Activated T-cell treated with anti-CD3 and anti-CD28 coated beads for 48 hours (primary cell): Measurements from ENCODE around the gene ZPBP2.
"Not testable (repeated sequence)": the region's sequence is repeated elsewhere in the genome, so short reads cannot be mapped to it uniquely, and the experiment has no call there.

Experiments used
- DNase-seq: peaks from one replicate; pipeline ENCODE4 v3.0.0-alpha.2; 2020; ENCODE audit warnings: low read depth

The ZPBP2 gene

GRCh38 chr17:39855911-39856649, 11.9 kb upstream of the ZPBP2 start:
- DNase-seq = not testable (repeated sequence)

DNA sequence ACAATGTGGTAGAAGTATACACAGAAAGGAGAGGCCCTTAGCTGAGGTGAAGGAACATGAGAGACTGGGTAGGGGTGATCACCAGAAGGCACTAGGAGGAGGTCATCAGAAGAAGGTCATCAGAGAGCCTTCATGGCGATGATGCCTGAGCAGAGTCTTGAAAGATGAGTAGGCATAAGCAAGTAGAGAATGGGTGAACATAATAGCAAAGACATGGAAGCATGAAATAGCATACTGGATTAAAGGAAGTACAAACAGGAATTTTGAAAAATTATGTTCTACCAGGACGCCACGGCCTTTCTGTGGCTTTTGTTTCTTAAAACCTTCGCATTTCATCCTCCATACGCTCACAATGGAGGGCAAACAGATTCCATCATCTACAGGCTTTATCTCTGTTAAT, 6.8 kb upstream of the ZPBP2 start:
- DNase-seq = no peak

DNA sequence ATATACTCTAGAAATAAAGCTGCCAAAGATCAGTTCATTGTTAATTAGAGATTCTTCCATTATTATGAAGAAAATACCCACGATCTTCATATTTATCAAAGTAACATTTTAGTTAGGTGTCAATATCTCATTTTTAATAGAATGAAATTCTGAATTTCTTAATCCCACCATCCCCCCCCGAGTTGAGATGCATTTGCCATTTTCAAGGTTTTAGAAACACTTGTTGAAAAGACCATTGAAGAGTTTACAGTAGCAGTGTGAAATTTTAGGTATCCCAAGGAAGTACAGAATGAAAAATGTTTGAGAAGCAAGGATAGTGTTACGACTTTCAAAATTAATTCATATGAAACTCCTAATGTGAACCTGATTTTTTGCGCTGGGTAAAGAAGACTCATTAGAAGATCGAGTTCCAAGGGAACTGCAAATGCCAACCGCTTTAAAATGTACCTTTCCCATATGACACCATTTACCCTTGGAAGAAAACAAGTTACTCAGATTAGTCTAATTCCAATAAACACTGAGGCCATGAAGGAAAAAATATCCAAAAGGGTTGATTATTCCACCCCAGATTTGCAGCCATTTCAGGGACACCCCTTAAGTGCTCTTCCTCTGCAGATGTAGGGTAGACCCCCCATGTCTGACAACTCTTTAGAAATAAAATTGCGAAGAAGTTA, 4.6 kb upstream of the ZPBP2 start:
- no peak for DNase-seq

- peak; percentile 86 for DNase-seq
Measured at GRCh38 chr17:39863918-39864746, 3.9 kb upstream of the ZPBP2 start, which contains the start of gene IKZF3. Gene IKZF3, minus strand, starts transcription at chr17:39864312. Its CDS starts 186 bp downstream, at chr17:39864126.

- DNase-seq = no peak
Measured at GRCh38 chr17:39866013-39866730, 1.8 kb upstream of the ZPBP2 start.

DNA sequence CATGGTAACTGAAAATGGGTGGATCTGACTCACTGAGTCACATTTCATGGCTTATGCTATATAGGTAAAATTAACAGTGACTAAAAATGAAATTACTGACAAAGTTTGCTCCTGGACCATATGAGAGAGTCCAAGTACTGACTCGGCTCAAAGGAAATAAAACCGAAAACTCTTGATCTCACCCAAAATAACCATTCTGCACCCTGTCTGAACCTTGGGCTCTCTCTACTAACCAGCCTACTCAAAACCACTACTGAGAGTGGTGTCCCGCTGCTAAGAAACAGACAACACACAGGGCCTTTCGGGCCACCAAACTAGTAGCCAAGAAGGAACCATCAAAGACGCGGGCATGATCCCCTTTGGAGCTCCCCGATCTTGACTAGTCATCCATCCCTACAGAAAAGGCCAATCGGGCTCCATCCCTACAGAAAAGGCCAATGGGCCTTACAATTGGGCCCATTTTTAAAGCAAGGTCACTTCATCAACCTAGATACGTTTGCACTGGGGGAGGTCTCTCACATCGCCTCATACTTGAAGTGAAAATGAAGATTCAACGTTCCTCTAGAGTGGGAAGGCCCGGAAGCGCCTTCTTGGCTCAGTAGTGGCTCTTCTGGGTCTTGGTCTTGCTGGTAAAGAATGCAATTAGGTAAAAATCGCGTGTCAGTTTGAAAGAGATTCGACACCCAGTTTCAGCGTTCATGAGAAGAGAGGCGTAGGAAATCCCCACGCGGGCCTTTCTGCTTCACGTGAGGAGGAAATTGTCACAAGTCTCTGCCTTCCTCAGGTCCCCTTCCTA, 720 bp upstream of the ZPBP2 start:
- DNase-seq = peak; percentile 46

- DNase-seq = no peak
Measured at GRCh38 chr17:39868554-39868942, 546 bp downstream of the ZPBP2 start.

- DNase-seq = no peak
Measured at GRCh38 chr17:39870776-39871175, 2.8 kb downstream of the ZPBP2 start.

GRCh38 chr17:39871801-39872200, 3.8 kb downstream of the ZPBP2 start:
- DNase-seq = no peak

DNA sequence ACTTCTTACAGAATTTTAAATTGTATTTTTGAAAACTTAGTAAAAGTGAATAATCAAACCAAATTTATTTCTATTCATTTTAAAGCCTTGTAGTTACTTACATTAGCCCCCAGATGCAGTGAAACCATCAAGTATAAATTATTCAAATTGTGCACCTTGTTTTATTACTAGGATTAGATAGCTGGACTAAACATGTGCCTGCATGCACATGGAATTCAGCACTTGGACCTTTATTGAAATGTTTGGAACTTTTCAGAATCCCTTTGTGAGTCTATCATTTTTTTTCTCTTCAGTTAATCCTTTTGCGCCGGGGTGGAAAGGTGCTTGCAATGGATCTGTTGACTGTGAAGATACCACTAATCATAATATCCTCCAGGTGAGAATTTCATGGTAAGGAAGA, 4.7 kb downstream of the ZPBP2 start:
- no peak for DNase-seq

GRCh38 chr17:39886102-39886501, 18.1 kb downstream of the ZPBP2 start:
- DNase-seq = not testable (repeated sequence)

DNA sequence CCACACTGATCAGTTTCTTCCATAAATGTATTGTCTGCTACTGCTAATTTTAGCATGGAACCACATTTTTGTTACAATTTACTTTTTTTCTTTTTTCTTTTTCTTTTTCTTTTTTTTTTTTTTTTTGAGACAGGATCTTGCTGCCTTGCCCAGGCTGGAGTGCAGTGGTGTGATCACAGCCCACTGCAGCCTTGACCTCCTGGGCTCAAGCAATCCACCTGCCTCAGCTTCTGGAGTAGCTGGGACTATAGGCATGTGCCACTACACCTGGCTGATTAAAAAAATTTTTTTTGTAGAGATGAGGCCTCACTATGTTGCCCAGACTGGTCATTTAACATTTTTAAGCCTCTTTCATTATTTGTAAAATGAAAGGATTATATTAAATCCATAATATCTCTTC, 19.1 kb downstream of the ZPBP2 start:
- DNase-seq = no peak

DNA sequence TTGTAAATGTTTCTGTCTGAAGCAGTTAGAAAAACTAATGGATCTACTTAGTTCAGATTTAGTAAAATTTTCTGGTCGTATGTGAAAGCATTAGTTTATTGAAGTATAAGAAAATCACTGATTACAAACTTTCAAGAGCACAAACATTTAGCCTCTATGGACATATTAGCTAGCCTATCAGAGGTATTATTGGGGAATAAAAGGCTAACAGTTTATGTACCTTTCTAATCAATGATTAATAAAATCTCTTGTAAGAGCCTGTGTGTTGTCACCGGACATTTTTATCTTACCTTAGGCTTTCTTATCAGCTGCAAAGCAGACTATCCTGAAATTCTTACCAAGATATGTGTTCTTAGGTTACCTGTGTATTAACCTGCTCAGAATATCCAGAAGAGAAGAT, 21.2 kb downstream of the ZPBP2 start:
- no peak for DNase-seq

- DNase-seq = no peak
Measured at GRCh38 chr17:39894681-39895376, 26.8 kb downstream of the ZPBP2 start.

DNA sequence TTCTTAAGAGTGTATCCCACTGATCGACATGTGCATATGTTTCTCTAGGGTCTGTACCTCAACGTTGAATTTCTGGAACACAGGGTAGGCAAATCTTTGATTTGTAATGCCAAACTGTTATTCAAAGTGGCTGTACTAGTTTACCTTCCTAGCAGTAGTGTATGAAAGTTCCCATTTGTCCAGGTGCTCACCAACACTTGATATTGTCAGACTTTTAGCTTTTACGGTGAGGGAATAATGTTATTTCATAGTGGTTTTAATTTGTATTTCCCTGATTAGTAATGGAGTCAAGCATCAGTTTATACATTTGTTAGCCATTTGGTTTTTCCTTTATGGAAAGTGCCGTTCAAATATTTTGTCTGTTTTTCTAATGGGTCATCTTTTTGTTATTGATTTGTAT, 30.1 kb downstream of the ZPBP2 start:
- no peak for DNase-seq

- DNase-seq = no peak
Measured at GRCh38 chr17:39899215-39899614, 31.2 kb downstream of the ZPBP2 start.

DNA sequence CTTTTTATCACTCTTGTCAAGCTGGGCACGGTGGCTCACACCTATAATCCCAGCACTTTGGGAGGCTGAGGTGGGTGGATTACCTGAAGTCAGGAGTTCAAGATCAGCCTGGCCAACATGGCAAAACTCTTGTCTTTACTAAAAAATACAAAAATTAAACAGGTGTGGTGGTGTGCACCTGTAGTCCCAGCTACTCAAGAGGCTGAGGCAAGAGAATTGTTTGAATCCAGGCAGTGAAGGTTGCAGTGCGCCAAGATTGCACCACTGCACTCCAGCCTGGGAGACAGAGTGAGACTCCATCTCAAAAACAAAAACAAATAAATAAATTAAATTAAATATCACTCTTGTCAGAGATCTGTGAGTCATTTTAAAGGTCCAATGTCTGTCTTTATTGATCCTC, 34.0 kb downstream of the ZPBP2 start:
- not testable (repeated sequence) for DNase-seq

- DNase-seq = no peak
Measured at GRCh38 chr17:39903158-39903884, 35.3 kb downstream of the ZPBP2 start.

DNA sequence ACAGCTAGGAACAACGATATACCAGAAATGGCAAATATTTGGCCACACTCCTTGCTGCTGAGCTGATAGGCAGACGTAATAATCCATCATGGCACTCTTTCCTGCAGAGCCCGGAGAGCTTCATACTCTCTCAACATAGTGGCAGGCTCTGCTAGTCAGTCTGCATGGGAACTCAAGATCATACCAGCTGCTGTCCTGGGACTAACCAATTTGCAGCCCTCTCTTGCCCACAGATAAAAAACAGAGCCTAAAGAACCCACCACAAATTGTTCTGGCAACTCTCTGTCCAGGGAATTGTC, 36.9 kb downstream of the ZPBP2 start:
- DNase-seq = no peak

DNA sequence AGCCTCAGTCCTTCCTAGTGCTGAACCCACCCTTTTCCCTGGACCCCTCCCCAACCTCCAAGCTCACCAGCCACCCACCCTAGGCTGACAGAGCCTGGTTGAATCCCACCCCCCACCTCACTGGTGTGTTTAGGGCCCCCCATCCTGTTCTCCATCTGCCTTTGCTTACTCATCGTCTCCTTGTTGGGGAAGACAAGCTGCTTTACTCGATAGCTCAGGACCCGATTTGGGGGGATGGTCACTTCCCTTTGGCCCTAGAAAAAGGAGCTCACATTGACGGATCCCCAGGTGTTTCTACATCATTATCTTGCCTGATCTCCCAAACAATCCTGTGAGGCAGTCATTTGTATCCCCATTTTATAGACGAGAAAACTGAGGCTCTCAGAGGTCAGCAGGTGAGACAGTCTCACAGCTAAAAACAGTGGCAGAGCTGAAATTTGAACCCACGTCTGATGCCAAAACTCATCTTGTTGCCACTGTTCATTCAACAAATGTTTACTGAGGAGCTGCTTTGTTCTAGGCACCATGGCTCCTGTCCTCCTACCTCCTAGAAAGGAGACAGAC, 40.9 kb downstream of the ZPBP2 start:
- DNase-seq = no peak
